Retinal pigment epithelial cell (primary cell): ENCODE results near the gene LRP5.
A peak's percentile ranks its signal among the peaks of the same experiment; 100 is the strongest.

Experiments
- DNase-seq: peaks from one replicate; pipeline ENCODE4 v3.0.0-alpha.2; 2010; ENCODE audit warnings: low read depth
- H3K4me3 ChIP-seq: 2 replicates; pipeline ENCODE4 v1.5.1; 2011; ENCODE audit warnings: mild to moderate bottlenecking, low read length, control low read depth, moderate library complexity
- TF ChIP-seq, protein P1 (sequence below): conservative IDR thresholded peaks from 2 replicates; pipeline ENCODE4 v1.5.1; 2011; ENCODE audit warnings: low read depth, low read length, control low read depth, inconsistent platforms

The LRP5 gene

DNA sequence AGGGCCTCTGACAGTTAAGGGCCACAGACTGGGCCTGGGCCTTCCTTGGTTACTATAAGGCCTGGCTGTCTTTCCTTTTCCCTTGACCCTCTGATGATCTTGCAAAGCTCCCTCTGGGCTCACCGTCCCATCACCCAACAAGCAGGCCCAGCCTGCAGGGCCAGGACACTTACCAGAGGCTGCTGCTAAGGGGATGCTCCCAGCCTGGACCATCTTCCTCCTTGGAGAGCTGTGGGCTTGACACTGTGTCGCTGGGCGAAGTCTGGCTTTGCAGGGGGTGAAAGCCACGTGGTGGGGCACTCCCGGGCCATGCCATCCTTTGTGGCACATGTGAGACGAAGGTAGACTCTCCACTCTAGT lies 44.5 kb upstream of the LRP5 start:
- no peak for DNase-seq
- TF ChIP-seq, protein P1, sequence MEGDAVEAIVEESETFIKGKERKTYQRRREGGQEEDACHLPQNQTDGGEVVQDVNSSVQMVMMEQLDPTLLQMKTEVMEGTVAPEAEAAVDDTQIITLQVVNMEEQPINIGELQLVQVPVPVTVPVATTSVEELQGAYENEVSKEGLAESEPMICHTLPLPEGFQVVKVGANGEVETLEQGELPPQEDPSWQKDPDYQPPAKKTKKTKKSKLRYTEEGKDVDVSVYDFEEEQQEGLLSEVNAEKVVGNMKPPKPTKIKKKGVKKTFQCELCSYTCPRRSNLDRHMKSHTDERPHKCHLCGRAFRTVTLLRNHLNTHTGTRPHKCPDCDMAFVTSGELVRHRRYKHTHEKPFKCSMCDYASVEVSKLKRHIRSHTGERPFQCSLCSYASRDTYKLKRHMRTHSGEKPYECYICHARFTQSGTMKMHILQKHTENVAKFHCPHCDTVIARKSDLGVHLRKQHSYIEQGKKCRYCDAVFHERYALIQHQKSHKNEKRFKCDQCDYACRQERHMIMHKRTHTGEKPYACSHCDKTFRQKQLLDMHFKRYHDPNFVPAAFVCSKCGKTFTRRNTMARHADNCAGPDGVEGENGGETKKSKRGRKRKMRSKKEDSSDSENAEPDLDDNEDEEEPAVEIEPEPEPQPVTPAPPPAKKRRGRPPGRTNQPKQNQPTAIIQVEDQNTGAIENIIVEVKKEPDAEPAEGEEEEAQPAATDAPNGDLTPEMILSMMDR, result no peak
- no peak overlapping the region for H3K4me3 ChIP-seq

DNA sequence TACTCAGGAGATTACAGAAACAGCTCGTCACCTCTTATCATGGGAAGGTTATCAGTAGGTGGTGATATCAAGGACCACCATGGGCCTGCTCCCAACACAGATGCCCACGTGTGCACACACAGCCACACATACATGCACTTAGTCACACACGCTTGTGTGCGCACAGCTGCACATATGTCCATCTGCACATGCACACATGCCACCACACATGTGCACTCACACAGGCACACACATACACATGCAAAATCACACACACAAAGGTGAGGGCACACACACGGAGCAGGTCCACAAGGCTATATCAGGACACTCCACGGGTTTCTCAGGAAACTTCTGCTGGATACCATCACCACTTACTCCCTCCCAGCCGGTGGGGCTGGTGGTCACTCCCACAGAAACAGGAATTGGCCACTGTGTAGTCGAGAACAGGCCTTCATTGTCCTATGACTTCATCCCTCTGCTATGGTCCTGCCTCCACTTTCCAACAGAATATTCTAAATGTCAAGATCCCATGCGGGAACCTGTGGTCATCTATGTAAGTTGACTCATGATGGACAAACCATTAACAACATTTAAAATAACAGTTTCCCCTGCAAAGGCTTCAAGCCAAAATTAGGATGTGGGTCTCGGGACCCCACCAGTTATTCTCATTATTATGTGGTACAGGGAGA lies 42.8 kb upstream of the LRP5 start:
- no peak overlapping the region for H3K4me3 ChIP-seq
- no peak for DNase-seq

DNA sequence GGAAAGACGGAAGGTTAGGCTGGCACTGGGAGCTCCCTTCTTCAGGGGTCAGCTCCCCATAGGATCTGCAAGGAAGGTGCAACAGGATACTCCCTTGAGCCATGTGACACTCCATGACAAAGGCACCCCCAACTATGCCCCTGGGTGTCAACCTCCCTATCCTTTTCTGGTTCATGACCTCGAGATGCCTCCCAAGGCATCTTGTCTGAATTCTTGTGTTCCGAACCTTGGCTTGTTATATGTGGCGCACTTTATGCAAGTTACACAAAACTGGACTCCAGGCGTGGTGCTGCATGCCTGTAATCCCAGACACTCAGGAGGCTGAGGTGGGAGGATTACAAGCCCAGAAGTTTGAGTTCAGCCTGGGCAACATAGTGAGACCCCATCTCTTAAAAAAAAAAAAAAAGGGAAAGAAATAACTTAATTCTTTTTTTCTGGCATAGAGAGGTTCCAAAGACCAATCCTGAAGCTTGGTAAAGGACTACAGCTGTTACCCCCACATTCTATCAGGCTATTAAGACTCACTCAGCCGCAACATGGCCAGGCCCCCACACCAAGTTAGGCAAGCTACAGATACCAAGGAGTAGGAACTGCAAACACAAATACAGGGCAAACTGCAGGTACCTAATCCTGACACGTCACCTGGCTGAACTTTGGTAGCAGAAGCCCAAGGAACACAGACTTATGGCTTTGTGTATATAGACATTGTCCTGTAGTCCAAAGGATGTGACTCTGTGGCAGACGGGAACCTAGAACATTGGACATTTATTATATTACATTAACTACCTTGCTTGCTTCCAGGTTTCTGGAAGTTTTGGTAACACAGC lies 42.0 kb upstream of the LRP5 start:
- DNase-seq, result no peak
- TF ChIP-seq, protein P1, result no peak
- peak overlapping the region; percentile 83 for H3K4me3 ChIP-seq

More for the DNA sequence above, 42.8 kb upstream of the LRP5 start:
- TF ChIP-seq, protein P1, result no peak

DNA sequence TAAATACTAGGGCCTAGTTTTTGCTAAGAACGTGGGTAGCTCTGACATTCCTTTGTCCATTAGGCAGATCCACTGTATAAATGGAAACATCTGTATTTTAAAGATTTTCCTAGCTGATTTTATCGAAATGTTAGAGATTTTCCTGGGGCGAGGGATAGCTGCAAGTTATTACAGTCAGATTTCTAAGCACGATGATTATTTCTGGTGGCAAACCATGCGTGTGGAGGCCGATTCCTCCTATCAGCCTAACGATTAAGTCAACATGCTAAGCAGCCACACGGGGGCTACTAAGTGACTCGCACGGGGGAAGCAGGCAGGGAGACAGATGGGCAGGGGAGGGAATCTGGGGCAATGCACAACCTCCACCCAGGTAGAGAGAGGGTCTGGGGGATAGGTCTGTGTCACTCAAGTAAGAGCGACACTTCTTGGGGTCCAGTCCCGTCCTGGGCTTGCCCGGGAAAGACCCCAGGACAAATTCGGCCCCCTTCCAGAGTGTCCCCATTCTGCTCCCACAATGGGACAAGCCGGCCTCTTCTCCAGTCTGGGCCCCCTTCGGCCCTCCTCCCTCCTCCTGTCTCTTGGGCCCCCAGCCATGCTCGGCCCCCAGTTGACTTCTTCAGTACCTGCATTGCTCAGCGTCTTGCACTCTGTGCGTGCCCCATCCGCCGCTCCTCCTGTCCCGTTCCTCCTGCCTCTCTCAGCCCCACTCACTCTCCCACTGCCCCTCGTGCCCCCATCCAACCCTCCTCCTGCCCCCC lies 41.2 kb upstream of the LRP5 start:
- DNase-seq, result peak; percentile 59
- TF ChIP-seq, protein P1, result peak; percentile 58
- peak overlapping the region; percentile 83 for H3K4me3 ChIP-seq

DNA sequence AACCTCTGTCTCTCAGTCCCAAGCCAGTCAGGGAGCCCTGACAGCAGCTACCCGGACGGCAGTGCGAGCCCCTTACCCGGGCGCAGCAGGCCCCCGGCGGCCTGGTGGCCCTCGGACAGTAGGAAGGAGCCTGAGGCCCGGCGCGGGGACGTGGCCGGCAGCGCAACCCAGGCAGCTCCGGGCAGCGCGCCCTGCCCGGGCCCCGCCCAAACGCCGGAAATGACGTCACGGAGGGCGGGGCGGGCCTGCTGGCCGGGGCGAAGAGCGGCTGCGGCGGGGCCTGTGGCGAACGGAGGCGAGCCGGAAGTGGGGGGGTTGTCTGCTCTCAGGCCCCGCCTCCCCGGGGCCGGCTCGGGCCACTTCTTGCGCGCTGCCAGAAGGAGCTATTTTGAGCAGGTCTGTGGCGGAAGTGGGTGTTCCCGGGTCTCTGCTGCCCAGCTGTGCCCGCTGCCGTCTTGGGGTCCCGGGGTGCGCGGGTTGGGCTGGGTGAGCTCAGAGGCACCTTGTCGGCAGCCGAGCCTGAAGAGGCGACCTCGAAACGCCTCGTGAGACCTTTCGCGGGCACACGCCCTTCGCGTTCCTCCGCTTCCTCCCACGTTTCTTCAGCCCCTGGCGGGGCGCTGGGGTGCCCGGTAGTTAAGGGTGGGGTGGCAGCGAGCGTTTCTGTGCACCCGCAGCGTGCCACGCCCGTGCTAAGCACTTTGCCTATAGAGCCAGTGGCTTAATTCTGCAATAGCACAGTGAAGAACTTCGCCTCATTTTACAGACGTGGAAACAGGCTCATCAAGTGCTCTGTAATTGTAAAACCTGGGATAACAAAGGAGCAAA lies 40.4 kb upstream of the LRP5 start, which contains the start of gene C11orf24:
Gene C11orf24, minus strand, starts transcription at position 193 of the 828 bp plus-strand sequence. CDS start 8,206 bp downstream, outside the sequence.
- peak; percentile 73 for DNase-seq
- TF ChIP-seq, protein P1, result no peak

DNA sequence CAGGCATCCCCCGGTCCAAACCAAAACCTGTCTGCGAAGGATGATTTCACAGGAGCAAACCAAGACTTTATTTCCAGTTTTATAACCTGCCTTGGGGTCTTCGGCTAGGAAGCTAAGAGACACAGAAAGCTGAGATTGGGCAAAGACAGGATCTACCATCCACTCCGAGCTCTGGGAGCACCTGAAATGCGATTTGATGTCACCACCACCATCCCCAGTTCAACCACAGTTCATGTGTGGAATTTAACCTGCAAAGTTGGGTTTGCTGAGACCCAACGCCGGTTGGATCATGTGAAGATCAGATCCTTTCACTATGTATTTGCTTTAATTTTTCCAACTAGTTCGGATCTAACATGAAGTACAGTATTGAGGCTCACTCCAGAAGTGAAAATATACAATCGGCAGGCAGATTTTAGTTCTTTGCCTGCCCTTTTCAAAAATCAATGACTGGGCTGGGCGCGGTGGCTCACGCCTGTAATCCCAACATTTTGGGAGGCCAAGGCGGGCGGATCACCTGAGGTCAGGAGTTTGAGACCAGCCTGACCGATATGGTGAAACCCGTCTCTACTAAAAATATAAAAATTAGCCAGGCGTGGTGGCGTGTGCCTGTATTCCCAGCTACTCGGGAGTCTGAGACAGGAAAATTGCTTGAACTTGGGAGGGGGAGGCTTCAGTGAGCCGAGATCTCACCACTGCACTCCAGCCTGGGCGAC lies 39.2 kb upstream of the LRP5 start:
- no peak for DNase-seq
- H3K4me3 ChIP-seq, result no peak overlapping the region

More for the DNA sequence above, 40.4 kb upstream of the LRP5 start, which contains the start of gene C11orf24:
- peak within 1 kb of the TSS; percentile 85 for H3K4me3 ChIP-seq

More for the DNA sequence above, 39.2 kb upstream of the LRP5 start:
- TF ChIP-seq, protein P1, result no peak
